Prostate gland (tissue), 2 donors: ENCODE measurements around the gene PNRC1. TPM values are rescaled to one million over a fixed set of nuclear protein-coding genes. Genes with fewer than 3 reads are reported as not detected.
"Not testable (repeated sequence)": the region's sequence is repeated elsewhere in the genome, so short reads cannot be mapped to it uniquely, and the experiment has no call there.

Source experiments
- DNase-seq: peaks from one replicate; pipeline ENCODE4 v3.0.0-alpha.2; 2019; ENCODE audit warnings: low spot score
- H3K27ac ChIP-seq, 2 donors: fragments of 200-600 bp; sonication (generic); 2 replicates each; pipeline ENCODE4 v1.5.1; 2017 to 2019
- H3K27me3 ChIP-seq: fragments of 200-600 bp; sonication (generic); replicated peaks from 2 replicates; pipeline ENCODE4 v1.5.1; 2019; ENCODE audit not compliant: insufficient read depth
- H3K36me3 ChIP-seq, 2 donors: fragments of 200-600 bp; sonication (generic); 1 replicate in 1 of 2; 2 replicates in 1 of 2; pipeline versions ENCODE4 v1.5.1 to v1.8.1; 2017 to 2019
- H3K4me1 ChIP-seq: fragments of 200-600 bp; sonication (generic); replicated peaks from 2 replicates; pipeline ENCODE4 v1.5.1; 2019
- H3K4me3 ChIP-seq, 2 donors: fragments of 200-600 bp; sonication (generic); 2 replicates each; pipeline ENCODE4 v1.5.1; 2017 to 2019
- H3K9me3 ChIP-seq: fragments of 200-600 bp; sonication (generic); 2 replicates; pipeline ENCODE4 v1.5.1; 2017
- CTCF ChIP-seq, 4 experiments: fragments of 200-600 bp in 2 of 4; fragments of 450-650 bp in 2 of 4; sonication (generic) in 2 of 4; IDR thresholded peaks; 1 replicate in 3 of 4; 2 replicates in 1 of 4; pipeline ENCODE4 v1.5.1; 2016 to 2019; ENCODE audit warnings: antibody characterized with exemption in 4 of 4, mild to moderate bottlenecking in 2 of 4, moderate library complexity in 2 of 4
- POLR2A ChIP-seq: fragments of 450-650 bp; IDR thresholded peaks from one replicate; pipeline ENCODE4 v1.6.1; 2016; ENCODE audit warnings: antibody characterized with exemption, mild to moderate bottlenecking
- POLR2AphosphoS5 ChIP-seq: sonication (generic); formaldehyde crosslinking; IDR thresholded peaks from one replicate; pipeline ENCODE4 v1.6.1; 2017; ENCODE audit warnings: antibody characterized with exemption
- WGBS: methylation state at CpG from one replicate; pipeline ENCODE4 v1.1.5; 2018; 5-methylcytosine and 5-hydroxymethylcytosine counted together
- intact Hi-C: fragments of 100-400 bp; cut with DNase I; formaldehyde crosslinking; loops from one replicate; pipeline ENCODE4 v1.14.2; 2022
- total RNA-seq, 2 donors: library from RNA; depleted of rRNA; stranded (reverse); fragments of >200 nt; gene quantifications; one replicate each; pipeline ENCODE4 v1.1.0, GENCODE V29; 2016

The PNRC1 gene
- total RNA-seq, 2 donors from 2014 or later: 216 to 273 TPM

GRCh38 chr6:89035252-89036101, 45.1 kb upstream of the PNRC1 start:
- peaks cover 3% of the 10 kb centered on the region for H3K4me1 ChIP-seq
- WGBS: 8% methylated on average over 14 of the region's 14 CpGs
- TF ChIP-seq POLR2A: peak; percentile 23
- TF ChIP-seq POLR2AphosphoS5: peak; percentile 78
- TF ChIP-seq CTCF (IDR thresholded peaks at IDR 0.05): no peak
- no peaks in the 10 kb centered on the region for H3K9me3 ChIP-seq
- H3K27ac ChIP-seq: peak overlapping the region; percentile 75 to 81
- intact Hi-C loops: loop anchor here (1.0 to 10.0 kb wide), 2 partner anchors 44 to 51 kb away; no protein-coding TSS in a partner anchor
- no peaks in the 10 kb centered on the region for H3K27me3 ChIP-seq
- H3K4me3 ChIP-seq: peak overlapping the region in 1 of 2 donors; percentile 2
- DNase-seq: peak; percentile 93
- H3K36me3 ChIP-seq: no peaks in the 10 kb centered on the region

- peaks cover 3% of the 10 kb centered on the region for H3K4me1 ChIP-seq
- WGBS: 88% methylated on average over 5 of the region's 5 CpGs
- TF ChIP-seq CTCF (IDR thresholded peaks at IDR 0.05) (no peak), POLR2AphosphoS5 (no peak), POLR2A (no peak)
- no peaks in the 10 kb centered on the region for H3K9me3 ChIP-seq
- no peaks in the 10 kb centered on the region for H3K27me3 ChIP-seq
- intact Hi-C loops: loop anchor here (10.0 kb wide), 1 partner anchor 53 kb away; no protein-coding TSS in a partner anchor
- no peak overlapping the region for H3K4me3 ChIP-seq
- no peak for DNase-seq
- no peaks in the 10 kb centered on the region for H3K36me3 ChIP-seq
- no peak overlapping the region for H3K27ac ChIP-seq
Observed at GRCh38 chr6:89037141-89037900, 43.2 kb upstream of the PNRC1 start.

GRCh38 chr6:89037901-89038293, 42.7 kb upstream of the PNRC1 start:
- H3K27ac ChIP-seq, H3K4me3 ChIP-seq, H3K4me1 ChIP-seq, H3K36me3 ChIP-seq, DNase-seq, H3K27me3 ChIP-seq, H3K9me3 ChIP-seq: not testable (repeated sequence)
- intact Hi-C loops: loop anchor here (10.0 kb wide), 1 partner anchor 53 kb away; no protein-coding TSS in a partner anchor

- 84% methylated on average over 3 of the region's 3 CpGs for WGBS
- TF ChIP-seq POLR2AphosphoS5 (no peak), POLR2A (no peak), CTCF (IDR thresholded peaks at IDR 0.05) (no peak)
- Histone ChIP-seq H3K9me3 (no peaks in the 10 kb centered on the region), H3K4me1 (no peaks in the 10 kb centered on the region), H3K4me3 (no peak overlapping the region), H3K27ac (no peak overlapping the region), H3K27me3 (no peaks in the 10 kb centered on the region), H3K36me3 (no peaks in the 10 kb centered on the region)
- intact Hi-C loops: no loop called here
- DNase-seq: no peak
Observed at GRCh38 chr6:89042664-89043063, 37.9 kb upstream of the PNRC1 start.

- no peaks in the 10 kb centered on the region for H3K9me3 ChIP-seq
- H3K4me3 ChIP-seq: no peak overlapping the region
- WGBS: 91% methylated on average over 8 of the region's 8 CpGs
- no peak for DNase-seq
- H3K4me1 ChIP-seq: no peaks in the 10 kb centered on the region
- H3K27me3 ChIP-seq: no peaks in the 10 kb centered on the region
- H3K36me3 ChIP-seq: no peaks in the 10 kb centered on the region
- intact Hi-C loops: no loop called here
- TF ChIP-seq POLR2A: no peak
- no peak for TF ChIP-seq POLR2AphosphoS5
- no peak for TF ChIP-seq CTCF (IDR thresholded peaks at IDR 0.05)
- no peak overlapping the region for H3K27ac ChIP-seq
Observed at GRCh38 chr6:89044328-89045010, 36.1 kb upstream of the PNRC1 start.
